ENCODE measurements around the gene SHH.

DNA sequence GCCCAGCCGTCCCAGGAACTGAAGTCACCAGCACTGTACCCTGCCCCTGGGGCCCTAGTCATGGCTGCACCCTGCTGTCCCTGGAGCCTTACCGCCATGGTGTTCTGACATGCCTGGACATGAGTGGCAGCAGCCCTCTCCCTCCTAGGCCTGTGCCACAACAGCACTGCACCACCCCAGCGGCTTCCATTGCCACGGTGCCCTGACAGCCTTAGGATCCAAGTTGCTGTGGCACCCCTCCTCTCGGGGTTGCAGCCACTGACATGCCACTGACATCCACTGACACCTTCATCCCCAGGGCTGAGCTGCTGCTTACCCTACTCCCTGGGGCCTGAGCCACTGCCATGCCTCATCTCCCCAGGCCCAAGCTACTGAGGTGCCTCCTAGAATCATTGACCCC lies 39.6 kb upstream of the SHH start:
- TF ChIP-seq EZH2 (IDR thresholded peaks at IDR 0.05; ENCODE audit: low read length, missing control alignments), result no peak
- TF ChIP-seq, protein P1, sequence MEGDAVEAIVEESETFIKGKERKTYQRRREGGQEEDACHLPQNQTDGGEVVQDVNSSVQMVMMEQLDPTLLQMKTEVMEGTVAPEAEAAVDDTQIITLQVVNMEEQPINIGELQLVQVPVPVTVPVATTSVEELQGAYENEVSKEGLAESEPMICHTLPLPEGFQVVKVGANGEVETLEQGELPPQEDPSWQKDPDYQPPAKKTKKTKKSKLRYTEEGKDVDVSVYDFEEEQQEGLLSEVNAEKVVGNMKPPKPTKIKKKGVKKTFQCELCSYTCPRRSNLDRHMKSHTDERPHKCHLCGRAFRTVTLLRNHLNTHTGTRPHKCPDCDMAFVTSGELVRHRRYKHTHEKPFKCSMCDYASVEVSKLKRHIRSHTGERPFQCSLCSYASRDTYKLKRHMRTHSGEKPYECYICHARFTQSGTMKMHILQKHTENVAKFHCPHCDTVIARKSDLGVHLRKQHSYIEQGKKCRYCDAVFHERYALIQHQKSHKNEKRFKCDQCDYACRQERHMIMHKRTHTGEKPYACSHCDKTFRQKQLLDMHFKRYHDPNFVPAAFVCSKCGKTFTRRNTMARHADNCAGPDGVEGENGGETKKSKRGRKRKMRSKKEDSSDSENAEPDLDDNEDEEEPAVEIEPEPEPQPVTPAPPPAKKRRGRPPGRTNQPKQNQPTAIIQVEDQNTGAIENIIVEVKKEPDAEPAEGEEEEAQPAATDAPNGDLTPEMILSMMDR (conservative IDR thresholded peaks at IDR 0.05 in 1 of 2, IDR thresholded peaks at IDR 0.05 in 1 of 2; ENCODE audit: low read depth in 1 of 2, low read length in 2 of 2), result no peak
